ENCODE data around the gene LECT2. TPM values are rescaled to one million over a fixed set of nuclear protein-coding genes. Genes with fewer than 3 reads are reported as not detected.

LECT2 gene
- total and polyA plus RNA-seq, 9 donors: not detected

DNA sequence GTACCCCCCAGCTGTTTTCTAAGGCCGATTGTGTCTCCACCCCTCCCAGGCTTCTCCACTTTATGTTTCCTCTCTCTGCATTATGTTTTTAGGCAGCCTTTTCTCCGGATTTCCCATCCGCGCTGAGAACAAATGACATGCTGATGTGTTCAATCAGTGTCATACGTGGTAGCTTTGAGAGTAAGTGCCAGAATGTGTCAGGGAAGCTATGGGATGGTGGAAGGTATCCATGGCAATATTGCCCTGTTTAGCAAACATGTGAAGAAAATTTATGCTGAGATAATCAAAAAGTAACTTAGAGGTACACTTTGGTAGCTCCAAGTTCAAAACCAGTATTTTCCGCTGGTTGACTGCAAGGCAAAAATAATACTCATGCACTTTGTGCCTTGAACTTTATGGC, 36.6 kb upstream of the LECT2 start:
- intact Hi-C loops (cut with DNase I): no loop called here
- TF ChIP-seq CTCF (IDR thresholded peaks at IDR 0.05) (no peak), POLR2A (IDR thresholded peaks at IDR 0.05) (no peak), EP300 (IDR thresholded peaks at IDR 0.05) (no peak)
- Histone ChIP-seq H3K27me3 (no peaks in the 10 kb centered on the region), H3K27ac (no peak overlapping the region), H3K36me3 (no peaks in the 10 kb centered on the region), H3K9me3 (no peaks in the 10 kb centered on the region), H3K4me3 (no peak overlapping the region), H3K4me1 (ENCODE audit: insufficient read depth) (peaks cover 3% of the 10 kb centered on the region)
- DNase-seq: no peak
- 86 to 91% (median 86%) methylated on average over 6 of the region's 6 CpGs for WGBS, 3 donors

DNA sequence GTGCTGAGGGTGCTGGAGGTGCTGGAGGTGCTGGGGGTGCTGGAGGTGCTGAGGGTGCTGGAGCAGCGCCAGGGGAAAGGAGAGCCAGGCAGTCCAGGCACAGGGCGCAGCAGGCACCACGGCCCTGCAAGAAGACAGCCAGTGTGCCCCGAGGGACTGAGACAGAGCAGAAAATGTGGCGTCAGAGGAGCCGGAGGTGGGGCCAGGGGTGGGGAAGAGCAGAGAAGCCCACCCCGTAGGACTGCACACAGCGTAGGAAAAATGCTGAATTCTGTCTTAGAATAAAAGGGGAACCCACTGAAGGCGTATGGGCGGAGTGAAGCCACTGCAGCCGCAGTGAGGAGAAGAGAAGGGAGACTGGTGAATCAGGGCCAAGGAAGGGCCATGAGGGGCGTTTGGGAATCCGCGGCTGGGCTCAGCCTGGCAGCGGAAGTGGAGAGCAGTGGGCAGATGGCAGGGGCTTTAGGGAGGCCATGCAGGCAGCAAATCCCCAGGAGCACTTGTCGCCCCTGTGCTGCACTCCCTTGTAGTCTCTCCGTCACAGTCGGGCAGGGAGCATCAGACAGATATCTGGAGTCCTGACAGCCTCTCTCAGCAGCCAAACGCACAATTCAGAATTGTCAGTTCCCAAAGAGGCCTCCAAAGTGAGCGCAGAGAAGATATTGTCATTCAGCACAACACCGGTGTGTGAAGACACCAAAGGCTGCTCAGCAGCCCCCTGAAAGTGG, 35.9 kb upstream of the LECT2 start:
- 87 to 93% (median 89%) methylated on average over 21 of the region's 21 CpGs for WGBS, 3 donors
- intact Hi-C loops (cut with DNase I): no loop called here
- Histone ChIP-seq H3K27me3 (no peaks in the 10 kb centered on the region), H3K9me3 (no peaks in the 10 kb centered on the region), H3K36me3 (no peaks in the 10 kb centered on the region), H3K27ac (no peak overlapping the region), H3K4me3 (no peak overlapping the region), H3K4me1 (ENCODE audit: insufficient read depth) (peaks cover 3% of the 10 kb centered on the region)
- TF ChIP-seq CTCF (IDR thresholded peaks at IDR 0.05): no peak
- no peak for TF ChIP-seq EP300 (IDR thresholded peaks at IDR 0.05)
- DNase-seq: no peak

DNA sequence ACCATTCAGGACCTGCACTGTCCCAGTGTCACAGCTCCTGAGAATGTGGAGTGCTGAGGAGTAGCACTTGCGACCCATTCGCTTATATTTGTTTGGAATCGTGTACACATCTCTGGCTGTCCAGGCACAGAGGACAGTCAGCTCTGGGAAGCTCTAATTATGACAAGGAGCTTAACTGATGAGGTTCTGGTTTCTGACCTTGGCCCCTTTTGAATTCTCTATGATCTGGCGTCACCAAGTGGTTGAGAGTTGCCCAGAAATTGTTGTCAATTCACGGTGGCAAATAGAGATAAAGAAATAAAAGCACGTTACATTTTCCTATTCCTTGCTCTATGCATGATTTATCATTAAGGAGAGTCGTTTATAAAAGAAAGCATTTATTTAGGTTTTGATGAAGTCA, 34.9 kb upstream of the LECT2 start:
- peaks cover 3% of the 10 kb centered on the region for H3K4me1 ChIP-seq (ENCODE audit: insufficient read depth)
- no peak overlapping the region for H3K4me3 ChIP-seq
- DNase-seq: no peak
- no peaks in the 10 kb centered on the region for H3K9me3 ChIP-seq
- intact Hi-C loops (cut with DNase I): no loop called here
- WGBS, 3 donors: 61 to 77% (median 71%) methylated on average over 7 of the region's 7 CpGs
- H3K36me3 ChIP-seq: no peaks in the 10 kb centered on the region
- no peak overlapping the region for H3K27ac ChIP-seq
- H3K27me3 ChIP-seq: no peaks in the 10 kb centered on the region
- TF ChIP-seq EP300 (IDR thresholded peaks at IDR 0.05) (no peak), CTCF (IDR thresholded peaks at IDR 0.05) (no peak), POLR2A (IDR thresholded peaks at IDR 0.05) (no peak)

- Histone ChIP-seq H3K27me3 (no peaks in the 10 kb centered on the region), H3K4me3 (no peak overlapping the region), H3K4me1 (ENCODE audit: insufficient read depth) (no peaks in the 10 kb centered on the region), H3K9me3 (no peaks in the 10 kb centered on the region), H3K36me3 (no peaks in the 10 kb centered on the region), H3K27ac (no peak overlapping the region)
- TF ChIP-seq CTCF (IDR thresholded peaks at IDR 0.05): no peak
- TF ChIP-seq POLR2A (IDR thresholded peaks at IDR 0.05): no peak
- TF ChIP-seq EP300 (IDR thresholded peaks at IDR 0.05): no peak
- no peak for DNase-seq
- 88 to 97% (median 92%) methylated on average over 3 of the region's 3 CpGs for WGBS, 3 donors
- intact Hi-C loops (cut with DNase I): no loop called here
Measured at GRCh38 chr5:135988546-135988945, 33.8 kb upstream of the LECT2 start.

All from ovary (tissue), 9 donors.